SU-DHL-6 (cell line): ENCODE measurements around the gene NUDT21.

Experiments used
- EZH2phosphoT487 ChIP-seq: fragments of 200-600 bp; sonication (generic), shearing (Covaris generic); conservative IDR thresholded peaks from 2 replicates; pipeline ENCODE4 v1.6.1; 2018; ENCODE audit warnings: mild to moderate bottlenecking, antibody characterized with exemption, low read length, moderate library complexity, mixed read lengths
- TF ChIP-seq, protein P1 (sequence below): fragments of 200-600 bp; sonication (generic); IDR thresholded peaks from one replicate; pipeline ENCODE4 v1.5.1; 2017; ENCODE audit warnings: antibody characterized with exemption, mild to moderate bottlenecking, low read length, moderate library complexity; ENCODE audit not compliant: insufficient read depth, poor library complexity, severe bottlenecking

DNA sequence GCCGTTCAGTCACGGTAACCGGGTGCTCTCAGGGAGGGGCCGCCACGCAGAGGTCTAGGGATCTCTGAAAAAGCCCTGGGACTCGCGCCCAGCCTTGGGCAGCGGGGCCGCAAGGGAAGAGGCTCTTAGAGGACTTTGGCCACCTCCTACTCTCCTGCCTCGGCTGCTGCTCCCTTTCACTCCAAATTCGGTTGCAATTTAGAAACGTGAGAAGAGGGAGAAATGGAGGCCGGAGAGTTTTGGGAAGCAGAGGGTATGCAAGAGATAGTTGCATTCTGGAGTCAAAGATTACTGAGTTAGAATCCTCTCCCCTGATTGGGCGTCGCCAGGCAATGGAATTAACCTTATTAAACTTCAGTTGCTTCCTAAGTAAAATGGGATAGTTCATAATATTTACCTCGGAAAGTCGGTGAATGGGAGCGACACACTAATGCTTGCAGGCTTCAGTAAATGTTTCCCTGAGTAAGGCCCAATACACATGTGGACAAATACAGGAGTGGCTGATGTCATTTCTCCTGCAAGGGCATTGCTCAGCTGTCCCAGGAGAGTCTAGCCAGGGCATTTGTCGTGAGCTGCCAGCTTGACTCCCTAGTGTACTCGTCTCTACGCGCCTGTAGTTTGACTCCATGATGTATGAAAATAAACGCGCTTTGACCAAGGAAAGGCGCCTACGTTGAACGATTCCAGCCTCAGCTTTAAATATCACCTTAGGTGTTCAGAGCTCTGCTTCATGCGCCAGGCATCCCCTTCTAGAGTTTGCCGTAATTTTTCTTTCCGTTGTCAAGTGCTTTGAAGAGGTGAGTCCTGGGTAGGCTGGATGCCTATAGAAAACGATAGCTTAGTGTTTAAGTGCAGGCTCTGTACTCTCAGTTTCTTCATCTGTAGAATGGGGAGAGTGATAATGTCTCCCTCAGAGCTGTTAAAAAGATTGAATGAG lies 889 bp upstream of the NUDT21 start:
- TF ChIP-seq, protein P1, sequence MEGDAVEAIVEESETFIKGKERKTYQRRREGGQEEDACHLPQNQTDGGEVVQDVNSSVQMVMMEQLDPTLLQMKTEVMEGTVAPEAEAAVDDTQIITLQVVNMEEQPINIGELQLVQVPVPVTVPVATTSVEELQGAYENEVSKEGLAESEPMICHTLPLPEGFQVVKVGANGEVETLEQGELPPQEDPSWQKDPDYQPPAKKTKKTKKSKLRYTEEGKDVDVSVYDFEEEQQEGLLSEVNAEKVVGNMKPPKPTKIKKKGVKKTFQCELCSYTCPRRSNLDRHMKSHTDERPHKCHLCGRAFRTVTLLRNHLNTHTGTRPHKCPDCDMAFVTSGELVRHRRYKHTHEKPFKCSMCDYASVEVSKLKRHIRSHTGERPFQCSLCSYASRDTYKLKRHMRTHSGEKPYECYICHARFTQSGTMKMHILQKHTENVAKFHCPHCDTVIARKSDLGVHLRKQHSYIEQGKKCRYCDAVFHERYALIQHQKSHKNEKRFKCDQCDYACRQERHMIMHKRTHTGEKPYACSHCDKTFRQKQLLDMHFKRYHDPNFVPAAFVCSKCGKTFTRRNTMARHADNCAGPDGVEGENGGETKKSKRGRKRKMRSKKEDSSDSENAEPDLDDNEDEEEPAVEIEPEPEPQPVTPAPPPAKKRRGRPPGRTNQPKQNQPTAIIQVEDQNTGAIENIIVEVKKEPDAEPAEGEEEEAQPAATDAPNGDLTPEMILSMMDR = no peak
- TF ChIP-seq EZH2phosphoT487 = no peak
